D341Med (cell line): ENCODE results near the gene TTC21A.

Experiments used
- DNase-seq: peaks from one replicate; pipeline ENCODE4 v3.0.0; 2012; ENCODE audit warnings: low spot score

TTC21A gene

DNA sequence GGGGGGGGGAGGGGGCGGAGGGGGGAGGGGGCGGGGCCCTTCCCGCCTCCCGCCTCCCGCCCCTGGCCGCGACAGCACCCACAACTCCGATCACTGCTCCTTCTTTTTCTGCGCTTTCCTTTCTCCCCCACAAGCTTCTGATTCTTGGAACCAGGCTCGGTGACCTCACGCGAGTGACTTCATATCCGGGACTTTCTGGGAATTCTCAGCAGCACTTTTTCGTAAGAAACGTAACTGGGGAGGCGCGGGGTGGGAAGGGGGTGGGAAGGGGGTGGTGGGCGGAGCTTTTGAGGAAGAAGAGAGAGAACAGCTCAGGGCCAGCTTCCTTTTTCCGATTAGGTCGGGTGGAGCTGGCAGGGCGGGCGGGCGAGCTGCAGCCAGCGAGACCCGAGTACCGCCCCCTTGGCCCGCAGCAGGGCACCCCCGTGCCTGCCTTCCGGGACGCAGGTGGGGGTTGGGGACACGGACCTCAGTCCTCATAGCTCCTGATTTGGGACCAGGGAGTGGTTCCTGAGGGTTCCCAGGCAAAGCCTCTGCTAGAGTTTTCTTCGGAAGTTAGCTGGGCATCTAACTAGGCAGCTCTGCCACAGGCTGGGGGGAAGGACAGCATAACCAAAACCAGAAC, 70.3 kb downstream of the TTC21A start:
- no peak for DNase-seq

- no peak for DNase-seq
These were observed 71.1 kb downstream of the TTC21A start for GRCh38 chr3:39178553-39178952.

- no peak for DNase-seq
These were observed 72.7 kb downstream of the TTC21A start for GRCh38 chr3:39180183-39180545.

- peak; percentile 93 for DNase-seq
These were observed 73.3 kb downstream of the TTC21A start for GRCh38 chr3:39180546-39181346.

DNA sequence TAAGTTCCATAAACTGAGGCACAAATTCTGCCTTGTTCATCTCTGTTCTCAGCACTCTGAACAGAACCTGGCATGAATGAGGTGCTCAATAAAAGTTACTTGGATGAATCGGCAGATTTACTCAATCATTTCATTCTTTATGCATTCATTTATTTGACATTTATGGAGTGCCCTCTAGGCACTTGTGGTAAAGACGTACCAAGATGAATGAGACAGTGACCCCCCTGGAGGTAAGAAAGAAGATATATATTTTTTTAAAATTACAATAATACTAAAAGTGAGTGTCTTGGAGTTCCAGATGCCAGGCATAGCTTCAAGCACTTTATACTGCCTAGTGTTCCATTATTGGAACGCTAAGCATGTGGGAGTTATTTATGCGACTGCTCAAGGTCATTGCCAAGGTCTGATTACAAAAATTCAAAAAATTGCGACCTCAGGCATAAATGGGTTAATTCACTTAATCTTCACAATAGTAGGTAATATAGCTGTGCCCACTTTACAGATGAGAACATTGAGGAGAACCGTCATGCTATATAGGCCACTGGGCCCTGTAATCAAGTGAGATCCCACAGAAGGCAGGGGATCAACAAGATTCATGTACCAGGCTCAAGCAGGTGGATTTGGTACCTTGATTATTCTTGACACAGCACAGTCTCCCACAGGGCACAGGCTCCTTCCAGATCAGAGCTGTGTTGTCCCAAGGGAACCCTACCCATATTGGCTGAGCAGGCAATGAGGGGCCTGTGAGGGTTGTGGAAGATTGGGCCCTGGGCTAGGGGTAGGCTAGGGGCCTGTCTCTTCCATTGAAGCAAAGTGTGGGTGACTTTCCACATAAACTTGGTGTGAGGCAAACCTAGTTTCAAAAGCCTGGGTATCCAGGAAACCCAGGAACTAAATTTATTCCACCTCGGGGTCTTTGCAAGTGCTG, 74.2 kb downstream of the TTC21A start:
- DNase-seq = no peak

DNA sequence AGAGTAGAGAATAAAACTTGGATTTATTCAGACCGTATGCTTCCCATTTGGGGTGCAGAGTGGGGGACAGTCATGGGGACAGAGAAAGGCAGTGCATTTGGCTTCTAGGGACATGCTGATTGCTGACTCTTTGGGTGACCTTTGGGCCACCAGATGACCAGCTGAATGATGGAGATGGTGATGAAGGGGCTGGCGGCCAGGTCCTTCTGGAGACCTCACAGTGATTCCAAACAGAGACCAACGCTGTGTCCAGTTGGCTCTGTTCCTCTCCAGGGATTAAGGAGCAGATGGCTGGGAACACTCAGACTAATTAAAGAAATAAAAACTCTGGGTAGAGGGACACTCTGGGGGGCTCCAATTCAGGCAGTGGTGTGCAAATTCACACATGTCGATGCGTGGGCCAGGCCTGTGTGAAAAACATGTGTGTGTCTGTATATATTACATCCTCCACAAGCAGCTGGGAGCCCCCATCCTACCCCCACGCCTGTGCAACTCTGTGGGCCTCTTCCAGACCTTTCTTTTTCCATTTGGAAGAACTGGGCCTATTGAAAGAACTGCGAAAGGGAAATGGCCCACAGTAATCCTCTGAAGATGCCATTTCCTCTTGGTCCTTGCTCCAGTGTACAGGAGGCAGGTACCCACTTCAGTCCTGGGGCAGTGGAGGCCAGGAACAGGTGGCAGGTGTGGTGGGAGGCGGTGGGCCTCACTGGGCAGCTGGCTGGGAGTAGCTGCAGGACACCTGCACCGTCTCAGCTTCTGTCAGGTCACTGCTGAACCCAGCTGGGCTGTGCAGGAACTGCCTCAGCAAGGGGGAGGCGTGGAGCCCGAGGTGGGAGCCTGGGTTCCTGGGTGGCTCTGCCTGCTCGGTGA, 76.0 kb downstream of the TTC21A start:
- no peak for DNase-seq

GRCh38 chr3:39184081-39184967, 76.8 kb downstream of the TTC21A start:
- DNase-seq = no peak

- DNase-seq = no peak
These were observed 77.4 kb downstream of the TTC21A start for GRCh38 chr3:39184968-39185285.

DNA sequence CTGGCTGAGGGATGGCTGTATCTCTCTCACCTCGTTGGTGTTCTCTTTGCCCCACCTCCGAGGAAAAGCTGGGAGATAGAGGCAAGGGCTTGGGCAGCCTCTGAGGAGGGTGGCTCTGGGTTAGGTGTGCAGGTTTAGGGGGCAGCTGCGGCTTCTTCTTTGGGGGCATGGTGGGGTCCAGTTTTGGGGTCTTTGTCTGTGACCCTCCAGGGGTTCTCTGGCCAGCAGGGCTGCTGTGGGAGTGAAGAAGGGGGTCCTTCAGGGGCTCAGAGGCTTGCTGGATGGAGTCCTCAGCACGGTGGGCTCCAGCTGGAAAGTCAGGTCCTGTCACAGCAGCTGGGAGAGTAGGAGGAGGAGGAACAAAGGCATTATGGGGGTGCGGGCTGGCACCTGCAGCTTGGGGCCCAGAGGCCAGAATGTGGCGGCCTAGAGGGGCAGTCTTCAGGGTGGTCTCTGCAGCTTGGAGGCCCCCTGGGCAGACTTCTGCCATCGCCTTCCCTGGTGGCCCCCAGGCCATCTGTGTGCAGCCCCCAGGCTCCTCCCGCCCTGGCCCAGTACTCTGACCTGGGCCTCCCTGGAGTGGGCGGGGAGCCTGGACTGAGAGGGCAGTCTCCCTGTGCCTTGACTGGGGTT, 78.0 kb downstream of the TTC21A start:
- DNase-seq = no peak

- DNase-seq = no peak
These were observed 78.6 kb downstream of the TTC21A start for GRCh38 chr3:39185959-39186691.

GRCh38 chr3:39186692-39187151, 79.2 kb downstream of the TTC21A start:
- no peak for DNase-seq

DNA sequence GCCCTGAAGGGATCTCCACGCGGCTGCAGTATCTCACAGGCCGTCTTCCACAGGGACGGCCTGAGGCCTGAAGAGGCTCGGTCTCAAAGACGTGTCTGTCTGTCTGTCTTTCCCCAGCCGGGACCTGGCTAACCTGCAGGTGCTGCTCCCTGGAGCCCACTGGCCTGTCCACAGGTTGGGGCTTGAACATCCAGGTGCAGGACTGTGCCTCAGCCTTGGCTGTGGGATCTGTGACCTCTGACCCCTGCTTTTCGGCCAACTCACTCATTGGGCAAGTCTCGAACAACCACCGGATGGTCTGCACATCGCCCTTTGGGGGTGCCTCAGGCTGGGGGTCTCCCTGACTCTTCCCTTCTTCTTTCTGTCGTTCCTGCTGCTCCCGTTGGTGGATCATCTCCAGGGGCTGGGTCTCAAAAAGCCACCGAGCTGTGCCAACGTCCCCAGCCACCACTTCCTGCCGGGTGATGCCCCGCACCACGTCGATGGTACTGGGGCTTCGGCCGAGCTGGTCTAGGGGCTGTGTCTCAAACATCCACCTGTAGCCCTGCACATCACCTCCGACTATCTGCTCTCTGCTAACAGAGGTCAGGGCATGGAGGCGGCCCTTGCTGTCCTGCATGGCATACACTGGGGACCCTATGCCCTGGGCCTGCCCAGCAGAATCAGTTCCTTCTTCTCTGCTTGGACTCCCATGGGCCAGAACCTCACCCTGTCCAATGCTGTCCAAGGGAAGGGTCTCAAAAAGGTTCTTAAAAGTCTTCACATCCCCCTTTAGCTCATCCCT, 80.1 kb downstream of the TTC21A start:
- no peak for DNase-seq
